ENCODE results near the gene ZBTB20.

- TF ChIP-seq POLR2A (IDR thresholded peaks at IDR 0.05), result no peak
- TF ChIP-seq, protein P1, sequence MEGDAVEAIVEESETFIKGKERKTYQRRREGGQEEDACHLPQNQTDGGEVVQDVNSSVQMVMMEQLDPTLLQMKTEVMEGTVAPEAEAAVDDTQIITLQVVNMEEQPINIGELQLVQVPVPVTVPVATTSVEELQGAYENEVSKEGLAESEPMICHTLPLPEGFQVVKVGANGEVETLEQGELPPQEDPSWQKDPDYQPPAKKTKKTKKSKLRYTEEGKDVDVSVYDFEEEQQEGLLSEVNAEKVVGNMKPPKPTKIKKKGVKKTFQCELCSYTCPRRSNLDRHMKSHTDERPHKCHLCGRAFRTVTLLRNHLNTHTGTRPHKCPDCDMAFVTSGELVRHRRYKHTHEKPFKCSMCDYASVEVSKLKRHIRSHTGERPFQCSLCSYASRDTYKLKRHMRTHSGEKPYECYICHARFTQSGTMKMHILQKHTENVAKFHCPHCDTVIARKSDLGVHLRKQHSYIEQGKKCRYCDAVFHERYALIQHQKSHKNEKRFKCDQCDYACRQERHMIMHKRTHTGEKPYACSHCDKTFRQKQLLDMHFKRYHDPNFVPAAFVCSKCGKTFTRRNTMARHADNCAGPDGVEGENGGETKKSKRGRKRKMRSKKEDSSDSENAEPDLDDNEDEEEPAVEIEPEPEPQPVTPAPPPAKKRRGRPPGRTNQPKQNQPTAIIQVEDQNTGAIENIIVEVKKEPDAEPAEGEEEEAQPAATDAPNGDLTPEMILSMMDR (IDR thresholded peaks at IDR 0.05), result no peak
Measured at GRCh38 chr3:114892131-114892879, 254.8 kb downstream of the ZBTB20 start.
